Cardiac muscle cell (in vitro differentiated cells and primary cell): ENCODE results near the gene SPACA5B. TPM values are rescaled to one million over a fixed set of nuclear protein-coding genes. Genes with fewer than 3 reads are reported as not detected.
"Not testable (repeated sequence)": the region's sequence is repeated elsewhere in the genome, so short reads cannot be mapped to it uniquely, and the experiment has no call there.

Experiments used
- DNase-seq, 2 donors: peaks; one replicate each; pipeline versions ENCODE4 v3.0.0 to v3.0.0-alpha.2; 2010 to 2017; ENCODE audit warnings: low read depth in 1 of 2, low spot score in 1 of 2
- H3K27ac ChIP-seq: fragments of 200-600 bp; sonication (generic); 2 replicates; pipeline ENCODE4 v1.5.1; 2016
- H3K27me3 ChIP-seq: fragments of 200-600 bp; sonication (generic); 2 replicates; pipeline ENCODE4 v1.6.0; 2016; ENCODE audit warnings: control low read depth
- H3K36me3 ChIP-seq: fragments of 200-600 bp; sonication (generic); 2 replicates; pipeline ENCODE4 v1.5.1; 2016; ENCODE audit warnings: control low read depth
- H3K4me1 ChIP-seq: fragments of 200-600 bp; sonication (generic); 2 replicates; pipeline ENCODE4 v1.8.1; 2017; ENCODE audit warnings: low read depth, mild to moderate bottlenecking, mixed run types
- H3K4me3 ChIP-seq: fragments of 200-600 bp; sonication (generic); 2 replicates; pipeline ENCODE4 v1.5.1; 2016; ENCODE audit warnings: mild to moderate bottlenecking
- H3K9me3 ChIP-seq: fragments of 200-600 bp; sonication (generic); 2 replicates; pipeline ENCODE4 v1.5.1; 2017; ENCODE audit warnings: low read depth, mild to moderate bottlenecking, control low read depth
- CTCF ChIP-seq: IDR thresholded peaks from 2 replicates; pipeline ENCODE4 v1.5.1; 2012; ENCODE audit warnings: low read depth, mild to moderate bottlenecking, low read length
- polyA plus RNA-seq: library from polyadenylated mRNA; unstranded; fragments of >200 nt; fragmentation: Nextera tagmentation; extraction: Ambion mirVana; gene quantifications from 2 replicates; pipeline ENCODE4 v1.2.1, GENCODE V29; 2016
- total RNA-seq: library from RNA; depleted of rRNA; stranded (reverse); fragments of >200 nt; gene quantifications from 2 replicates; pipeline ENCODE4 v1.2.3, GENCODE V29; 2016

The SPACA5B gene
- total and polyA plus RNA-seq, 2 experiments from 2014 or later, result not detected

GRCh38 chrX:48154796-48155195 is 24.4 kb downstream of the SPACA5B start:
- Histone ChIP-seq H3K27ac (no peak overlapping the region), H3K36me3 (no peaks in the 10 kb centered on the region), H3K27me3 (no peaks in the 10 kb centered on the region), H3K4me1 (no peaks in the 10 kb centered on the region), H3K9me3 (no peaks in the 10 kb centered on the region), H3K4me3 (no peak overlapping the region)
- no peak for DNase-seq
- TF ChIP-seq CTCF, result no peak

DNA sequence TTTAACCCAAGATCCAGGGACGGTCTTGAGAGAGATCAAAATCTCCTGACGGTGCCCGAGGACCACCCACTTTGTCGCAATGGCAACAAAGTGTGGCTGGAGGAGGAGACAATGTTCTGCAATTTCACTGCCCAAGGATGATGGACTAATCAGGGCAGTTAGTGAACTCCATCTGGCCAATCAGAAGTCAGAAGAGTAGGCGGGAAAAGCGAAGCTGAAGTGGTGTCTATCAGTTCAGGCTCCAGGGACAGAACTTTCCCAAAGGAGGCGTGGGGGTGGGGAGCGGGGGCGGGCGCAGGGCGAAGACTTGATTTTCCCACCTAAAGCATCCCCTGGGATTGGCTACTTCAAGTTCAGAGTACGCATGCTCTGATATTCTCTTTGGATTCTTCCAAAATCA is 25.6 kb downstream of the SPACA5B start:
- TF ChIP-seq CTCF, result no peak
- no peaks in the 10 kb centered on the region for H3K27me3 ChIP-seq
- no peaks in the 10 kb centered on the region for H3K9me3 ChIP-seq
- DNase-seq, result no peak
- no peak overlapping the region for H3K27ac ChIP-seq
- H3K36me3 ChIP-seq, result no peaks in the 10 kb centered on the region
- no peak overlapping the region for H3K4me3 ChIP-seq
- no peaks in the 10 kb centered on the region for H3K4me1 ChIP-seq

- TF ChIP-seq CTCF, result no peak
- Histone ChIP-seq H3K27me3 (no peaks in the 10 kb centered on the region), H3K9me3 (no peaks in the 10 kb centered on the region), H3K27ac (no peak overlapping the region), H3K4me1 (no peaks in the 10 kb centered on the region), H3K4me3 (no peak overlapping the region), H3K36me3 (no peaks in the 10 kb centered on the region)
- no peak for DNase-seq
These were observed 34.8 kb downstream of the SPACA5B start for GRCh38 chrX:48165241-48165640.

GRCh38 chrX:48166322-48166721 is 35.9 kb downstream of the SPACA5B start:
- not testable (repeated sequence) for H3K4me1 ChIP-seq, H3K27ac ChIP-seq, DNase-seq, H3K36me3 ChIP-seq, H3K4me3 ChIP-seq, H3K27me3 ChIP-seq, H3K9me3 ChIP-seq

DNA sequence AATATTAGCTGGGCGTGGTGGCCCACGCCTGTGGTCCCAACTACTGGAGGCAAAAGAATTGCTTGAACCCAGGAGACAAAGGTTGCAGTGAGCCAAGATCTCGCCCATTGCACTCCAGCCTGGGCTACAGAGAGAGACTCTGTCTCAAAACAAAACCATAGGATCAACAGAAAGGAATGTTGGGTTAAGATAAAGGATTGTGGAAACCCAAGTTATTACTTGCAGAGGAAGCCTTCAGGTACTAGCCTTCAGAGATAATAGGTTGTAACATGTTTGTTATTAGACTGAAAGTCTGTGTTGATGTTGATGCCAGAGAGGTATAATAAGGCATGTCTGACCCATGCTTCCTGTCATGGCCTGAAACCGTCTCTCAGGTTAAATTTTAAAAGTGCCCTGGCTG is 49.3 kb downstream of the SPACA5B start:
- TF ChIP-seq CTCF, result no peak

DNA sequence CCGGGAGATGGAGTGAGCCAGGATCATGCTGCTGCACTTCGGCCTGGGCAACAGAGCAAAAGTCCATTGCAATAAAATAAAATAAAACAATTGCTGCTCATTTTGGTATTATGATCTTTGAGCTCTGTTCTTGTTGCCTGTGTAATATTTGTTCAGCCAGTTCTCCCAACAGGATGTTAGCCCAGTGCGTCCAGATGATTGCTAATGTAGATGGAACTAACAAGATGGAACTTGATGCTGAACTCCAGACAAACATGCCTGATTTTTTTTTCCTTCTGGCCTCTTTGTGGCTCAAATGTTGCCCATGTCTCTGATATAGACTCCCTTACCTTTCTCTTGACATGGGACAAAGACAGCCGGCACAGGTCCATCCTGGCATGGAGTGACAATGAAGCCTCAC is 50.4 kb downstream of the SPACA5B start:
- no peak for DNase-seq

More for the DNA sequence above, 49.3 kb downstream of the SPACA5B start:
- no peak for DNase-seq
- no peak overlapping the region for H3K4me3 ChIP-seq
- H3K36me3 ChIP-seq, result no peaks in the 10 kb centered on the region
- no peaks in the 10 kb centered on the region for H3K4me1 ChIP-seq
- no peaks in the 10 kb centered on the region for H3K27me3 ChIP-seq
- no peaks in the 10 kb centered on the region for H3K9me3 ChIP-seq
- no peak overlapping the region for H3K27ac ChIP-seq

GRCh38 chrX:48181882-48182281 is 51.5 kb downstream of the SPACA5B start:
- H3K4me1 ChIP-seq, H3K27me3 ChIP-seq, H3K4me3 ChIP-seq, H3K27ac ChIP-seq, DNase-seq, H3K9me3 ChIP-seq, H3K36me3 ChIP-seq: not testable (repeated sequence)

More for the DNA sequence above, 50.4 kb downstream of the SPACA5B start:
- Histone ChIP-seq H3K4me3 (no peak overlapping the region), H3K27me3 (no peaks in the 10 kb centered on the region), H3K9me3 (no peaks in the 10 kb centered on the region), H3K27ac (no peak overlapping the region), H3K4me1 (no peaks in the 10 kb centered on the region), H3K36me3 (no peaks in the 10 kb centered on the region)
- TF ChIP-seq CTCF, result no peak
